HG02623 (cell line): ENCODE data around the gene CELA2B.
"Not testable (repeated sequence)": the region's sequence is repeated elsewhere in the genome, so short reads cannot be mapped to it uniquely, and the experiment has no call there.

Experiments
- ATAC-seq: cut with Tn5 transposase; IDR thresholded peaks from one replicate; pipeline ENCODE4 v1.9.1; 2021; ENCODE audit warnings: moderate library complexity; ENCODE audit not compliant: unreplicated experiment

CELA2B gene

GRCh38 chr1:15465674-15466073, 10.2 kb upstream of the CELA2B start:
- no peak for ATAC-seq

- ATAC-seq = not testable (repeated sequence)
Observed at GRCh38 chr1:15466955-15467625, 8.8 kb upstream of the CELA2B start.

- ATAC-seq = no peak
Observed at GRCh38 chr1:15468145-15468544, 7.8 kb upstream of the CELA2B start.

- no peak for ATAC-seq
Observed at GRCh38 chr1:15469361-15469760, 6.5 kb upstream of the CELA2B start.

GRCh38 chr1:15469821-15470448, 6.0 kb upstream of the CELA2B start:
- ATAC-seq = not testable (repeated sequence)

- not testable (repeated sequence) for ATAC-seq
Observed at GRCh38 chr1:15471067-15471466, 4.8 kb upstream of the CELA2B start.

GRCh38 chr1:15471723-15472122, 4.2 kb upstream of the CELA2B start:
- not testable (repeated sequence) for ATAC-seq

GRCh38 chr1:15472587-15472986, 3.3 kb upstream of the CELA2B start:
- ATAC-seq = no peak

GRCh38 chr1:15476927-15477326, 1.0 kb downstream of the CELA2B start:
- no peak for ATAC-seq

GRCh38 chr1:15477646-15478212, 1.8 kb downstream of the CELA2B start:
- no peak for ATAC-seq

GRCh38 chr1:15479654-15480347, 3.9 kb downstream of the CELA2B start:
- ATAC-seq = no peak

- not testable (repeated sequence) for ATAC-seq
Observed at GRCh38 chr1:15482455-15482854, 6.6 kb downstream of the CELA2B start.

- ATAC-seq = not testable (repeated sequence)
Observed at GRCh38 chr1:15482983-15483543, 7.2 kb downstream of the CELA2B start.

- no peak for ATAC-seq
Observed at GRCh38 chr1:15483971-15484370, 8.1 kb downstream of the CELA2B start.

- not testable (repeated sequence) for ATAC-seq
Observed at GRCh38 chr1:15484443-15484842, 8.5 kb downstream of the CELA2B start.

GRCh38 chr1:15485636-15486035, 9.7 kb downstream of the CELA2B start:
- no peak for ATAC-seq

GRCh38 chr1:15486844-15487610, 11.1 kb downstream of the CELA2B start:
- not testable (repeated sequence) for ATAC-seq

GRCh38 chr1:15488371-15488770, 12.5 kb downstream of the CELA2B start:
- no peak for ATAC-seq

GRCh38 chr1:15489052-15489736, 13.3 kb downstream of the CELA2B start:
- no peak for ATAC-seq

GRCh38 chr1:15491010-15491409, 15.1 kb downstream of the CELA2B start:
- not testable (repeated sequence) for ATAC-seq
